GM23338 (cell line): ENCODE measurements around the gene CACNA1H. TPM values are rescaled to one million over a fixed set of nuclear protein-coding genes. Genes with fewer than 3 reads are reported as not detected.
"Not testable (repeated sequence)": the region's sequence is repeated elsewhere in the genome, so short reads cannot be mapped to it uniquely, and the experiment has no call there.

Experiments used
- ATAC-seq: fragments of 200-7000 bp; cut with Tn5 transposase; 3 replicates; pipeline ENCODE4 v1.9.1; 2020
- DNase-seq: peaks from one replicate; pipeline ENCODE4 v3.0.0-alpha.2; 2015; ENCODE audit warnings: low spot score
- H2AFZ ChIP-seq: fragments of 200-600 bp; sonication (generic); 2 replicates; pipeline ENCODE4 v1.8.0; 2016; ENCODE audit warnings: antibody characterized with exemption, mild to moderate bottlenecking, moderate library complexity
- H3F3A ChIP-seq: fragments of 200-600 bp; sonication (generic); replicated peaks from 2 replicates; pipeline ENCODE4 v1.8.0; 2017; ENCODE audit warnings: antibody characterized with exemption, mixed run types, low read depth
- H3K27ac ChIP-seq: fragments of 200-600 bp; sonication (generic); 2 replicates; pipeline ENCODE4 v1.6.1; 2016; ENCODE audit warnings: low read depth
- H3K27me3 ChIP-seq: fragments of 200-600 bp; sonication (generic); 2 replicates; pipeline ENCODE4 v1.8.0; 2016; ENCODE audit warnings: mild to moderate bottlenecking, mixed run types, moderate library complexity; ENCODE audit not compliant: insufficient read depth
- H3K36me3 ChIP-seq: fragments of 200-600 bp; sonication (generic); 2 replicates; pipeline ENCODE4 v1.8.0; 2016; ENCODE audit warnings: mild to moderate bottlenecking; ENCODE audit not compliant: insufficient read depth
- H3K4me1 ChIP-seq: fragments of 200-600 bp; sonication (generic); 2 replicates; pipeline ENCODE4 v1.8.0; 2016; ENCODE audit warnings: mild to moderate bottlenecking, moderate library complexity; ENCODE audit not compliant: insufficient read depth
- H3K4me2 ChIP-seq: fragments of 200-600 bp; sonication (generic); 2 replicates; pipeline ENCODE4 v1.7.1; 2017; ENCODE audit warnings: mixed run types
- H3K4me3 ChIP-seq: fragments of 200-600 bp; sonication (generic); 2 replicates; pipeline ENCODE4 v1.6.1; 2016; ENCODE audit warnings: mixed run types
- H3K79me2 ChIP-seq: fragments of 200-600 bp; sonication (generic); replicated peaks from 2 replicates; pipeline ENCODE4 v1.8.0; 2017; ENCODE audit warnings: mild to moderate bottlenecking; ENCODE audit not compliant: insufficient read depth
- H3K9me2 ChIP-seq: fragments of 200-600 bp; sonication (generic); 2 replicates; pipeline ENCODE4 v1.8.0; 2017; ENCODE audit not compliant: insufficient read depth
- H4K20me1 ChIP-seq: fragments of 200-600 bp; sonication (generic); replicated peaks from 2 replicates; pipeline ENCODE4 v1.8.0; 2017; ENCODE audit warnings: mild to moderate bottlenecking; ENCODE audit not compliant: insufficient read depth
- H3K27ac Mint-ChIP-seq: 2 replicates; pipeline ENCODE4 v1.8.0; 2020; ENCODE audit warnings: inconsistent platforms, mild to moderate bottlenecking, moderate library complexity, mixed read lengths
- H3K27me3 Mint-ChIP-seq: 3 replicates; pipeline ENCODE4 v1.8.0; 2022; ENCODE audit warnings: low read depth, mild to moderate bottlenecking, moderate library complexity, mixed read lengths, inconsistent platforms; ENCODE audit not compliant: insufficient read depth, poor library complexity
- H3K36me3 Mint-ChIP-seq: 3 replicates; pipeline ENCODE4 v1.8.0; 2021; ENCODE audit warnings: low read depth, mild to moderate bottlenecking, inconsistent platforms, moderate library complexity, mixed read lengths
- H3K4me1 Mint-ChIP-seq: 3 replicates; pipeline ENCODE4 v1.8.0; 2020; ENCODE audit warnings: mild to moderate bottlenecking, inconsistent platforms, mixed read lengths
- H3K4me3 Mint-ChIP-seq: 3 replicates; pipeline ENCODE4 v1.8.0; 2021; ENCODE audit warnings: moderate library complexity, mild to moderate bottlenecking, inconsistent platforms, mixed read lengths
- H3K9me3 Mint-ChIP-seq: 3 replicates; pipeline ENCODE4 v1.8.0; 2020; ENCODE audit warnings: moderate library complexity, mild to moderate bottlenecking, inconsistent platforms, mixed read lengths
- CTCF ChIP-seq, 2 experiments: fragments of 200-600 bp in 1 of 2; sonication (generic) in 1 of 2; conservative IDR thresholded peaks; 2 replicates each; pipeline versions ENCODE4 v1.5.1 to v1.6.1; 2016 to 2017; ENCODE audit warnings: antibody characterized with exemption in 2 of 2, low read depth in 2 of 2, mild to moderate bottlenecking in 2 of 2, moderate library complexity in 1 of 2
- ETS1 ChIP-seq: IDR thresholded peaks from 2 replicates; pipeline ENCODE4 v1.6.1; 2016; ENCODE audit warnings: antibody characterized with exemption
- JUNB ChIP-seq: IDR thresholded peaks from one replicate; pipeline ENCODE4 v1.6.1; 2016; ENCODE audit warnings: antibody characterized with exemption; ENCODE audit not compliant: unreplicated experiment
- NANOG ChIP-seq: IDR thresholded peaks from 2 replicates; pipeline ENCODE4 v1.6.1; 2016; ENCODE audit warnings: antibody characterized with exemption, borderline replicate concordance
- REST ChIP-seq: IDR thresholded peaks from one replicate; pipeline ENCODE4 v1.6.1; 2018; ENCODE audit warnings: antibody characterized with exemption; ENCODE audit not compliant: unreplicated experiment
- polyA plus RNA-seq: library from polyadenylated mRNA; unstranded; fragments of >200 nt; fragmentation: Nextera tagmentation; extraction: Ambion mirVana; gene quantifications from 2 replicates; pipeline ENCODE4 v1.2.1, GENCODE V29; 2016
- total RNA-seq: library from RNA; depleted of rRNA; stranded (reverse); fragments of >200 nt; shearing (Covaris generic); gene quantifications from 2 replicates; pipeline ENCODE4 v1.2.3, GENCODE V29; 2014

The CACNA1H gene
- total and polyA plus RNA-seq, 2 experiments from 2014 or later, result 3.5 to 43.3 TPM

GRCh38 chr16:1189455-1189854 lies 36.5 kb downstream of the CACNA1H start:
- Histone ChIP-seq H3K4me2 (no peak overlapping the region), H3K4me3 (no peak overlapping the region), H4K20me1 (peaks cover 4% of the 10 kb centered on the region; the same call in 1 of the 2 replicates), H3K27ac (no peak overlapping the region), H3K4me1 (no peaks in the 10 kb centered on the region), H3K36me3 (no peaks in the 10 kb centered on the region), H3F3A (no peaks in the 10 kb centered on the region), H2AFZ (no peak overlapping the region), H3K79me2 (no peaks in the 10 kb centered on the region; the same call in 1 of the 2 replicates), H3K27me3 (no peaks in the 10 kb centered on the region), H3K9me2 (no peaks in the 10 kb centered on the region)
- no peak for ATAC-seq
- no peak for DNase-seq
- peaks cover 3% of the 10 kb centered on the region; the same call in 1 of the 3 replicates for H3K4me1 Mint-ChIP-seq
- no peak overlapping the region for H3K4me3 Mint-ChIP-seq
- TF ChIP-seq CTCF (conservative IDR thresholded peaks at IDR 0.05; ENCODE audit: low read depth in 2 of 2) (no peak), NANOG (no peak), REST (no peak), JUNB (no peak), ETS1 (no peak)
- H3K27ac Mint-ChIP-seq, result no peak overlapping the region
- H3K36me3 Mint-ChIP-seq, result no peaks in the 10 kb centered on the region
- peaks cover 9% of the 10 kb centered on the region for H3K27me3 Mint-ChIP-seq
- H3K9me3 Mint-ChIP-seq, result no peaks in the 10 kb centered on the region

GRCh38 chr16:1190789-1191188 lies 37.9 kb downstream of the CACNA1H start:
- not testable (repeated sequence) for H3K4me1 Mint-ChIP-seq, H3K79me2 ChIP-seq, H3K27ac ChIP-seq, H3K27me3 Mint-ChIP-seq, H3K36me3 Mint-ChIP-seq, H3K36me3 ChIP-seq, H3K4me1 ChIP-seq, H3K4me3 Mint-ChIP-seq, ATAC-seq, DNase-seq, H4K20me1 ChIP-seq, H3K27me3 ChIP-seq, H2AFZ ChIP-seq, H3F3A ChIP-seq, H3K27ac Mint-ChIP-seq, H3K9me2 ChIP-seq, H3K4me2 ChIP-seq, H3K4me3 ChIP-seq, H3K9me3 Mint-ChIP-seq
